AG04449 (cell line): ENCODE data around the gene PTPRK.

Source experiments
- CTCF ChIA-PET: fragments of 350-600 bp; formaldehyde crosslinking; extraction: SDS; loops from one replicate; lab custom pipeline; 2021; ENCODE audit warnings: antibody characterized with exemption; lab: Yijun Ruan, JAX
- POLR2A ChIA-PET: fragments of 400-600, 350-600 bp; formaldehyde crosslinking; extraction: SDS; loops from one replicate; lab custom pipeline; 2020; ENCODE audit warnings: antibody characterized with exemption, inconsistent platforms; lab: Yijun Ruan, JAX
- DNase-seq: peaks from one replicate; pipeline ENCODE4 v3.0.0-alpha.2; 2010; ENCODE audit warnings: low read depth, low spot score
- H3K4me3 ChIP-seq: 2 replicates; pipeline ENCODE4 v1.5.1; 2011; ENCODE audit warnings: low read depth, mild to moderate bottlenecking, control low read depth, low read length
- TF ChIP-seq, protein P1 (sequence below): IDR thresholded peaks from one replicate; pipeline ENCODE4 v1.5.1; 2011; ENCODE audit warnings: mild to moderate bottlenecking, moderate library complexity, low read length, control low read depth, inconsistent platforms; ENCODE audit not compliant: insufficient read depth; ENCODE audit errors: missing control alignments

Gene PTPRK

DNA sequence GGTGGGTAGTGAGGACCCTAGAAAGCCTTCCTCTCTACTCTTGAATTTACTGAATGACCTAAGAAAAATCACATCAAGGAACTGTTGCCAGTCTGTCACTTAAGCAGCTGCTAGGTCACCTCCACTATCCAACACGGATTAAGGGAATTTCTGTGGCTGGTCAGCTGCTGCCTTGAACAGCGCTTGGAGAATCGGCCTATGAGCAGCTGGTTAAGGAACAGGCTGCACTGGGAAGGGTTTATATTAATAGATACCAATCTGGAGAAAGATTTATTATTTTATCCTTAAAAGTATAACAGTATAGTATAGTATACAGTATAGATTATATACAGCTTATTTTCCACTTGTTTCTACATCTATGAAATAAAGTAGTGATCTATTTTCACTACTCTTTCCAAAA is 6.5 kb downstream of the PTPRK start:
- POLR2A ChIA-PET: interaction anchor here (0.7 kb wide), 1 partner anchor 707 kb away, joined by 3 read pairs; no protein-coding TSS in a partner anchor
- TF ChIP-seq, protein P1, sequence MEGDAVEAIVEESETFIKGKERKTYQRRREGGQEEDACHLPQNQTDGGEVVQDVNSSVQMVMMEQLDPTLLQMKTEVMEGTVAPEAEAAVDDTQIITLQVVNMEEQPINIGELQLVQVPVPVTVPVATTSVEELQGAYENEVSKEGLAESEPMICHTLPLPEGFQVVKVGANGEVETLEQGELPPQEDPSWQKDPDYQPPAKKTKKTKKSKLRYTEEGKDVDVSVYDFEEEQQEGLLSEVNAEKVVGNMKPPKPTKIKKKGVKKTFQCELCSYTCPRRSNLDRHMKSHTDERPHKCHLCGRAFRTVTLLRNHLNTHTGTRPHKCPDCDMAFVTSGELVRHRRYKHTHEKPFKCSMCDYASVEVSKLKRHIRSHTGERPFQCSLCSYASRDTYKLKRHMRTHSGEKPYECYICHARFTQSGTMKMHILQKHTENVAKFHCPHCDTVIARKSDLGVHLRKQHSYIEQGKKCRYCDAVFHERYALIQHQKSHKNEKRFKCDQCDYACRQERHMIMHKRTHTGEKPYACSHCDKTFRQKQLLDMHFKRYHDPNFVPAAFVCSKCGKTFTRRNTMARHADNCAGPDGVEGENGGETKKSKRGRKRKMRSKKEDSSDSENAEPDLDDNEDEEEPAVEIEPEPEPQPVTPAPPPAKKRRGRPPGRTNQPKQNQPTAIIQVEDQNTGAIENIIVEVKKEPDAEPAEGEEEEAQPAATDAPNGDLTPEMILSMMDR: no peak
- DNase-seq: no peak
- CTCF ChIA-PET: interaction anchor here (1.2 to 1.3 kb wide), 2 partner anchors 14 to 217 kb away, joined by 3 read pairs; no protein-coding TSS in a partner anchor
- no peak overlapping the region for H3K4me3 ChIP-seq

DNA sequence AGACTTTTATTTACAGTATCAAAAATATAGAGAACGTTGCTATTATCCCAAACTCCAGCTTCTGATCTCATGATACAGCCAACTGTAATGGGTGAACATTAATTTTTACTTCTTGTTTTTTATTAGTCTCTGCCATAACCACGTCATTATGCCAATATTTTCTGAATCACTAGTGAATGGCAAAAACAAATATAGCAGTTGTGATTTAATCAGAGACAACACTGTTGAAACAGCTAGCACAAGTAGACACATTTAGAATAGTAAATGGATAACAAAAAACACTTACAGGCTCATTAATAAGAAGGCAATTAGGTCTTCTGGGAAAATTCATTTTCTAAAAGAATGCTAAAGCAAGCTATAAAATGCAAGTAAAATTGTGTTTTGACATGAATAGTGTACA is 8.1 kb downstream of the PTPRK start:
- no peak for DNase-seq
- CTCF ChIA-PET: interaction anchor here (0.7 to 1.5 kb wide), 2 partner anchors 8 to 218 kb away, joined by 3 to 6 read pairs; partner anchors contain the start of gene PTPRK
- TF ChIP-seq, protein P1: no peak
- POLR2A ChIA-PET: no interaction called here
- no peak overlapping the region for H3K4me3 ChIP-seq

DNA sequence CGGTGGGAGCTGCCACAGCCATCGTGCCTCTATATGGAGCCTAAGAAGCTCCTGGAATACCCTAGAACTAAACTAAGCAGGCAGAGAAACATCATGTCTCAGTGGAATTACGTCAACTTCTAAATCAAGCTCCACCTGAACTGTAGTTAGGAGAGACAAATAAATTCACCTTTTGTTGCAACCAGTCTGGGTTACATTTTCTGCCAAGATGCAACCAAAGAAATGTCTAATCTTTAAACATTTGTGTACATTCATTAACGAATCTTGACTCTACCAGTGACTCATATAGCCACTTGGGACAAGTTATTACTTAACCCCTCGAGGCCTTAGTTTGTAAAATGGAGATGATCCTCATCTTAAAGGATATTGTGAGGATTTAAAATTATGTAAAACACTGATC is 8.9 kb downstream of the PTPRK start:
- ChIA-PET POLR2A (no interaction called here), CTCF (interaction anchor here (0.7 to 1.5 kb wide), 3 partner anchors 8 to 219 kb away, joined by 3 to 6 read pairs (median 3); partner anchors contain the start of gene PTPRK)
- no peak for DNase-seq
- no peak overlapping the region for H3K4me3 ChIP-seq
- TF ChIP-seq, protein P1: no peak

GRCh38 chr6:128509709-128510108 is 10.7 kb downstream of the PTPRK start:
- CTCF ChIA-PET: no interaction called here
- POLR2A ChIA-PET: interaction anchor here (0.6 kb wide), 1 partner anchor 45 kb away, joined by 3 read pairs; no protein-coding TSS in a partner anchor
- DNase-seq: no peak
- no peak overlapping the region for H3K4me3 ChIP-seq
- TF ChIP-seq, protein P1: no peak

DNA sequence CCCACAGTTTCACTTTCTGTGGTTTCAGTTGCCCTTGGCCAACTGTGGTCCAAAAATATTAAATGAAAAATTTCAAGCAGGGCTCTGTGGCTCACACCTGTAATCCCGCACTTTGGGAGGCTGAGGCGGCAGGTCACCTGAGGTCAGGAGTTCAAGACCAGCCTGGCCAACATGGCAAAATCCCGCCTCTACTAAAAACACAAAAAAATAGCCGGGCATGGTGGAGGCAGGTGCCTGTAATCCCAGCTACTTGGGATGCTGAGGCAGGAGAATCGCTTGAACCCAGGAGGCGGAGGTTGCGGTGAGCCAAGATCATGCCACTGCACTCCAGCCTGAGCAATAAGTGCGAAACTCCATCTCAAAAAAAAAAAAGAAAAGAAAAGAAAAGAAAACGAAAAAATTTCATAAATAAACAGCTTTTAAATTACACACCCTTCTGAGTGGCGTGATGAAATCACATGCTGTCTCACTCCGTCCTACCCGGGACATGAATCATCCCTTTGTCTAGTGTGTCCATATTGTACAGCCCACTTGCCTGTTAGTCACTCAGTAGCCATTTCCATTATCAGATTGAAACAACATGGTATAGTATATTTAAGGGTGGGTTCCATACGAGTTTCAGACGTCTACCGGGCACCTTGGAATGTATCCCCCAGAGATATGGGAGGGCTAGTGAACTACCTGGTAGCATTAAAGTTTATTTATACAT is 11.7 kb downstream of the PTPRK start:
- POLR2A ChIA-PET: interaction anchor here (0.8 to 1.0 kb wide), 2 partner anchors 11 to 12 kb away, joined by 3 to 4 read pairs; partner anchors contain the start of gene PTPRK
- TF ChIP-seq, protein P1: no peak
- peak; percentile 56 for DNase-seq
- no peak overlapping the region for H3K4me3 ChIP-seq
- CTCF ChIA-PET: interaction anchor here (0.8 to 1.1 kb wide), 2 partner anchors 11 to 12 kb away, joined by 3 read pairs; partner anchors contain the start of gene PTPRK
